OCI-LY3 (cell line): ENCODE data around the gene H2BK1.

Experiments used
- EZH2phosphoT487 ChIP-seq: fragments of 200-600 bp; shearing (Covaris generic); IDR thresholded peaks from 2 replicates; pipeline ENCODE4 v1.6.1; 2018; ENCODE audit warnings: antibody characterized with exemption, mixed run types, low read depth
- TF ChIP-seq, protein P1 (sequence below): fragments of 200-600, 300-600 bp; sonication (generic); IDR thresholded peaks from 2 replicates; pipeline ENCODE4 v1.5.1; 2014; ENCODE audit warnings: antibody characterized with exemption, low read length, low read depth

DNA sequence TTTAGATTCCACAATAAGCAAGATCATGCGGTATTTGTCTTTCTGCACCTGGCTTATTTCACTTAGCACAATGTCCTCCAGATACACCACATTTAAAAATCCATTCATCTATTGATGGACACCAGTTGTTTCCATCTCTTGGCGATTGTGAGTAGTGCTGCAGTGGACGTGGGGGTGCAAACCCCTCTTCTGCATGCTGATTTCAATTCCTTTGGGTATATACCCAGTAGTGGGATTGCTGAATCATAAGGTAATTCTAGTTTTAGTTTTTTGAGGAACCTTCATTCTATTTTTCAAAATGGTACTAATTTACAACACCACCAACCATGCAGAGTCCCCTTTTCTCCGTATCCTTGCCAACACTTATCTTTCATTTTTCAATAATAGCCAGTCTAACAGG, 21.2 kb downstream of the H2BK1 start:
- TF ChIP-seq, protein P1, sequence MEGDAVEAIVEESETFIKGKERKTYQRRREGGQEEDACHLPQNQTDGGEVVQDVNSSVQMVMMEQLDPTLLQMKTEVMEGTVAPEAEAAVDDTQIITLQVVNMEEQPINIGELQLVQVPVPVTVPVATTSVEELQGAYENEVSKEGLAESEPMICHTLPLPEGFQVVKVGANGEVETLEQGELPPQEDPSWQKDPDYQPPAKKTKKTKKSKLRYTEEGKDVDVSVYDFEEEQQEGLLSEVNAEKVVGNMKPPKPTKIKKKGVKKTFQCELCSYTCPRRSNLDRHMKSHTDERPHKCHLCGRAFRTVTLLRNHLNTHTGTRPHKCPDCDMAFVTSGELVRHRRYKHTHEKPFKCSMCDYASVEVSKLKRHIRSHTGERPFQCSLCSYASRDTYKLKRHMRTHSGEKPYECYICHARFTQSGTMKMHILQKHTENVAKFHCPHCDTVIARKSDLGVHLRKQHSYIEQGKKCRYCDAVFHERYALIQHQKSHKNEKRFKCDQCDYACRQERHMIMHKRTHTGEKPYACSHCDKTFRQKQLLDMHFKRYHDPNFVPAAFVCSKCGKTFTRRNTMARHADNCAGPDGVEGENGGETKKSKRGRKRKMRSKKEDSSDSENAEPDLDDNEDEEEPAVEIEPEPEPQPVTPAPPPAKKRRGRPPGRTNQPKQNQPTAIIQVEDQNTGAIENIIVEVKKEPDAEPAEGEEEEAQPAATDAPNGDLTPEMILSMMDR: no peak
- TF ChIP-seq EZH2phosphoT487: peak; percentile 64; the same call in 1 of the 2 replicates
